GM19238 (cell line): Measurements from ENCODE around the gene PAN2.
A peak's percentile ranks its signal among the peaks of the same experiment; 100 is the strongest.
"Not testable (repeated sequence)": the region's sequence is repeated elsewhere in the genome, so short reads cannot be mapped to it uniquely, and the experiment has no call there.

Experiments used
- DNase-seq: peaks from one replicate; pipeline ENCODE4 v3.0.0; 2011; ENCODE audit warnings: low spot score; ENCODE audit not compliant: insufficient read length

PAN2 gene

GRCh38 chr12:56272468-56272867, 61.3 kb downstream of the PAN2 start:
- not testable (repeated sequence) for DNase-seq

- no peak for DNase-seq
These were observed 62.8 kb downstream of the PAN2 start for GRCh38 chr12:56271031-56271430.

- no peak for DNase-seq
These were observed 66.2 kb downstream of the PAN2 start for GRCh38 chr12:56267443-56268071.

GRCh38 chr12:56266693-56267442, 66.9 kb downstream of the PAN2 start, which contains the start of gene COQ10A:
Gene COQ10A, plus strand, starts transcription at chr12:56266942. Its CDS starts 177 bp downstream, at chr12:56267119.
- DNase-seq, result peak; percentile 96
